Inflammatory macrophage treated with lipopolysaccharide for 1 hour (primary cell): ENCODE measurements around the gene LAMA4.

Source experiments
- DNase-seq, 2 donors: peaks; one replicate each; pipeline ENCODE4 v3.0.0-alpha.2; 2020 to 2022

The LAMA4 gene

DNA sequence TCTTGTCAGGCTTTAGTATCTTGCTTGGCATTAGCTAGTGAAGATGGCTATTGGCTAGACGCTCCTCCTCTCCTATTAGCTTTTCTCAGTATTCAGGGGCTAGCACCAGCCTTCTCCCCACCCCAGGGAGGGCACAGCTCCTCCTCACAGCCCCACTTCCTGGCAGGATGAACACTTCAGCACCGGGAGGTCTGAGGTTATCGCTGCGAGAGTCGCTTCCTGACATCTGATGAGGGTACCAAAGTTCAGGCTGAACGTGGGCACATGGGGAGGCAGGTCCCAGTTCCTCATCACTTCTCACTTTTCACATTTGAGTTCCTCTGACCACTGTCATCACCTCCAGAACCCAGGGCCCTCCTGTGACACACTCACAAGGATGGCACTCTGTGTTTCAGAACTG is 66.6 kb downstream of the LAMA4 start:
- no peak for DNase-seq

DNA sequence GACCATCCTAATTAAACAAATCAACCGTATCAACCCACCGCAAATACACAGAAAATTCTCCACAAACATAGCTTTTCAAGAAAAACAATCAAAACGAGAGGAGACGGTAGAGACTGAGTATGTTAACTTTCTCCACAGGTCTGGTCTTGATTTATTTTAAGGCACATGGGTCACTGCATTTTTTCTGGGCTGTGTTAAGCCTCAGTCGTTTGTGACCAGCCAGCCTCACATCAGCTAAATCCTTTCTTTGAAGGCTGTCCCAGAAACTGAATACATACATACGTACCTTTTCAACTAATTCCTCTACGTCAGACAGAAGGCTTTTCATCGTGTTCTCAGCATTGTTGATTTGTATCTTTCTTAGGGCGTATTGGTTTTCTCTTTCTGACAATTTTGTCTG is 69.4 kb downstream of the LAMA4 start:
- no peak for DNase-seq

DNA sequence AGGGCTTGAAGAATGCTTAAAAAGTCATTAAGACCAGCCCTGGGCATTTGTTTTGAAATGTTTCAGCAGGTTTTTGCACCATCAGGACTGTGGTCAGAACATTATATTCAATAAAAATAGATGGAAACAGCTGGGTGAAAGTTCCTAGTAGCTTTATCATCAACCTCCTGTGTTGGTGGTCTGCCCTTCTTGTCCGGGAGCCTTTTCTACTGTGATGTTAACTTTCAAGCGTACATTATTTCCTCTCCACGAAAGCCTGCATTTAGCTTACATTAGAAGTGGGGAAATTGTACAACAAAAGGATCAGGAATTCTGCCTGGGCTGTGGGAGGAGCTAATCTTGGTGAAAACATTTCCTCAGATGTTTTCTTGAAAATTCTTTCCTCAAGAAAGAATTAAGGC is 71.1 kb downstream of the LAMA4 start:
- no peak for DNase-seq

DNA sequence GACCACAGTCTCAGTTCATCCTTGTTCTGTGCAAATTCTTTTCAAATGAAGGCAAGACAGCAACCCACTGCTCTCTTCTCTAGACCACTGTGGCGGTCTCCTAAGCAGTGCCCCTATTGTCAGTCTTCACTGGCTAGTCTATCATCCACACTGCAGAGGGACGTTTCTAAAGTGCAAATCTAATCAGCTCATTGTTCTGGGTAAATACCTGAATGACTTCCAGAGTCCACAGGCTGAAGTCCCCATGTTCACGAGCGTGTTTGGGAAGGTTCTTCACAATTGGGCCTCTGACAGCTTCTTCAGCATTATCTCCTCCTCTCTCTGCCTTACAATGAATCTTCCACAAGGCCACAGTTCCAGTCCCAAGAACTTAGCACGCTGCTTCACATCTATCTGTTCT is 73.2 kb downstream of the LAMA4 start:
- no peak for DNase-seq

DNA sequence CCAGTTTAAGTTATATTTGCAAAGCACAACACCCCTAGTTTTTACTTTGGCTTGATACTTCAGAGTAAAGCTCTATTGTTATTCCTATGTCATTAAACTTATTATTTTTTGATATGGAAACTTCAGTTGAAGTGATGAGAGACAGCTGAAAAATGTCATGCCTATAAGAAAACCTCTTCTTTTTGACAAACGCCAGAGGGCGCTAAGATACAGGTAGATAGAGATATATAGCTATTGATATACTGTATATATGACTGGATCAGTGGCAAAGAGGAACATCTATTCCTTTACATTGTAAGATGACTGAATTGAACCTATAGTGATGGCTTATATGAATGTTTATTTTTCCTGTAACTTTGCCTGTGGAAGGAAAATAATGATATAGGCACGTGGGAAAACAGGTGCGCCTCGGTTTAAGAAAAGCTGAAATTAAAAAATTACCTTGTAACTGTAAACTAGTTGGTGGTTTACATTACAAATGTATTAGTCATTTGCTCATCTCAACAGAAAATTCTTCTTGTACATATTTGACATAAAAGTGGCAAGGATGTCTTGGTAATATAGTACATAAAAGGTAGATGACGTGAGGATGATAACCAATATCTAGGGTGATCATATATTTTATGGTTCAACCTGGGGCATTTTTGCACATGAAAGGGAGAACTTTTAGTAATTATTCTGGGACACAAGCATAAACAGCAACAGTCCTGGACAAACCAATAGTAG is 74.1 kb downstream of the LAMA4 start:
- peak; percentile 67 to 75 for DNase-seq

DNA sequence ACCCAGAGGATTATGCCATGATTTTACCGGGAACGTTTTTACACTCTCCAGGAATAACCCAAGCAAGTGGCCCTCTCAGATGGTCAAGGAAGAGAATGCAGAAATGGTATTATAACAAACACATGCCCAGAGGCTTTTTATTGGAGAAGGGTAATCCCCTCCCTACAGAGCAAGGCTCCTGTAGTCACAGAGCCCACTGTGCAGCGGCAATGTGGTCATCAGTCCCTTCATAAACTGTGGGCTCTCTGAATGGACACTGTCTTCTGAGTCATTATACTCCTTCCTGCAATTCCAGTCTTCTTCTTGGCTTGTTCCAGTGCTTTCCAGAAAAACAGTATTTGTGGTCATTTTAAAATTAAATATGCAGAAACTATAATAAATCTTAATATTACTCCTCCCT is 74.7 kb downstream of the LAMA4 start:
- DNase-seq, result no peak

DNA sequence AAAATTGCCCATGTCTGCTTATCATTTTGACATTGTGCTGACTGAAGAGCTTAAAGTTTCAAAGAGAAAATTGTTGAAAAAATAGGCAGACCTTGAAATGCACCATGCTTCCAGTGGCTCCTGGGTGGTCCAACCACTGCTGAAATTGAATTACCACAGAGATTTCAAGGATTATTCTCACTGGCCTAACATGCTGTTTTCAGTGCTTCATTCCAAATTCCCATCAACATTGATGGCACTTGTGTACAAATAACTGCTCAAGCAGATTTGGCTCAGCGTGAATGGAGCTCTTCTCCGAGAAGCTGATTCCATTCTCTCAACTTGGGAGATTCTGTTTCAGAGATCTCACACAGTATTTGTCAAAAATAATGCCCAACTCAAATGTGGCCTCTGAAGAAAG is 75.5 kb downstream of the LAMA4 start:
- DNase-seq, result no peak

DNA sequence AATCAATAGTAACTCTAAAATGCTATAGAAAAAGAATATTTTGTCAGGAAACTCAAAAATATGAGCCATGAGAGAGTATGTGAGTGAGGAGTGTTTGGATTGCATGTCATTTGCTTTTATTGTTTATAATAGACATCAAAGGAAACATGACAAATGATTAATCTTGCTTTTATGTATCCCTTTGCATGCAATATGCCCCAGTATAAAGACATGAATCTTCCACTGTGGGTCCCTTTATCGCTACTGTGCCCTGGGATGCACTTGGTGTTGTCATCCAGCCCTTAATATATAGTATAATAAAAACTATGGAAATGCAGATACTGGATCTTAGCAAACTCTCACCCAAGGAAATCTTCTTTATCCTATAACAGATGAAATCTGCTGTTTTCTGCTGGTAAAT is 77.3 kb downstream of the LAMA4 start:
- no peak for DNase-seq

DNA sequence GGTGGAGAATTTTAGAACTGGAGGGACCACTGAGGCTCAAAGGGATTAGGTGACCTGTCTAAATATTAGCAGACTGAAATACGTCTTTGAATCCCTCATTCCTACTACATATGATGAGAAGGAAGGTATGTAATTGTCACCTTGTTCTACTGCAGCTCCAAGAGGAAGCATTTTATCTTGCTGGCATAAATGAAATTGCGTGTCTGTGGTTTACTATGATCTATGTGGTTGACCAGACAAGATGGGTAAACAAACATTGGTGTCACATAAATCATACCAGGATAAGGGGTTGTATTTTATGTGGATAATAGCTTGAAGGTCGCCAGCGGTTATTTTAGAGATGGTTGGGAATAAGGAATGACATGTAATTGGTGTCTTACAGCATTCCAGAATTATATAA is 78.2 kb downstream of the LAMA4 start:
- DNase-seq, result no peak

DNA sequence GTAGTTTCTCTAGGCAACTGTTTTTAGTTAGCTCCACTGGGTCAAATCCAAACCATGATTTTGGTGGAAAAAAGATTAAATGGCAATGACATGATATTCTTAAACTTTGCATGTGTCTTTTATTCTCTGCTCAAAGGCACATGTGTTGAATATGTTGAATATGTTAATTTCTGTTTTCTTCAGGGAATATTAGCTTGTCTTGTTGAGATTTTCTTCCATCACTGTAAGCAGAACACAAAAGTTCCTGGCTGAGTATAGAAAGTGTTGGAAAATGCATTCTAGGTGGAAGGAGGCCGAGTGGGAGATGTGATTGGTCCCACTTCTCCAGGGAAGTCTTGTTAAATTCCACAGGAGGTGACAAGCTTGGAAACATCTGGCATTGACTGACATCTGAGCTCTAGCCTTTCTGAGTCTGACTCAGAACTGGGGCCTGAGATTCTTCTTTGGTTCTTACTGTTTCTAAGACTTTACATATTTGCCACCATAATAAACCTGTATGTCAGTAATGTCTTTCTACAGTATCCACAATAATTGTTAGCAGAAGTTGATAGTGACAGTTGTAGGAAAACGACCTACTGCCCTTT is 81.1 kb downstream of the LAMA4 start:
- no peak for DNase-seq

DNA sequence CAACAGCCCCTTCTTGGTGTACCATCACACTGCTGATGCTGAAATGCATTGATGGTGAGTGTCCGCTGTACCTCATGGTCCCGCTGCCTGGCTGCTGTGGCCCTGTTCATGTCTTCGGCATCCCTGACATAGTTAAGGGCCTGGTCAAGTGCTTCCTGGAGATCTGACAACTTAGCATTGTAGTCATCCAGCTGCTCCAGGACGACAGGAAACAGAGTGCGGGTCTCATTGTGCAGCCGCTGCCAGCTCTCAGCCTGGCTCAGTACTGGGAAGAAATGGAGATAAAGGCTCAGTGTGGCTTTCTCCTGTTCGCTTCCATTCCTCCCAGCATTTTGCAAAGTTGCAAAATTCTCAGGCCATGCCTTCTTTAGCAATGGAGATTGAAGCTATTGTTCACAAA is 81.8 kb downstream of the LAMA4 start:
- DNase-seq, result no peak

DNA sequence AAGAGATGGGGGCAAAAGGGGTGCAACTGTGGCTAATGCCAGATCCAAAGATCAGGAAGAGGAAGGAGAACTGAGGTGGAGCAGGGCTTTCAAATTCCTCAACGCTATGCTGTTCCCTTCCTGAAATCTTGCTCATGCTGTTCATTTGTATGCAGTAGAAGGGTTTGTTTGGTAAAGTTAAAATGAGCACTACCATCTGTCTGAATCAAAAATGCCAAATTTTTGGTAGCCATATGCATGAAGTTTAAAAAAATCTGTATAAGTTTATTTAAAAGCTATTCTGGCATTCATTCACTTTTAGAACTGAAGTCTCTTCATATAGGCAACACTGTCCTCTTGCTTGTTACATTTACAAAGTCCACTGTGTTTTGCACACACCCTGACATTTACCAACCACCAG is 84.8 kb downstream of the LAMA4 start:
- no peak for DNase-seq

DNA sequence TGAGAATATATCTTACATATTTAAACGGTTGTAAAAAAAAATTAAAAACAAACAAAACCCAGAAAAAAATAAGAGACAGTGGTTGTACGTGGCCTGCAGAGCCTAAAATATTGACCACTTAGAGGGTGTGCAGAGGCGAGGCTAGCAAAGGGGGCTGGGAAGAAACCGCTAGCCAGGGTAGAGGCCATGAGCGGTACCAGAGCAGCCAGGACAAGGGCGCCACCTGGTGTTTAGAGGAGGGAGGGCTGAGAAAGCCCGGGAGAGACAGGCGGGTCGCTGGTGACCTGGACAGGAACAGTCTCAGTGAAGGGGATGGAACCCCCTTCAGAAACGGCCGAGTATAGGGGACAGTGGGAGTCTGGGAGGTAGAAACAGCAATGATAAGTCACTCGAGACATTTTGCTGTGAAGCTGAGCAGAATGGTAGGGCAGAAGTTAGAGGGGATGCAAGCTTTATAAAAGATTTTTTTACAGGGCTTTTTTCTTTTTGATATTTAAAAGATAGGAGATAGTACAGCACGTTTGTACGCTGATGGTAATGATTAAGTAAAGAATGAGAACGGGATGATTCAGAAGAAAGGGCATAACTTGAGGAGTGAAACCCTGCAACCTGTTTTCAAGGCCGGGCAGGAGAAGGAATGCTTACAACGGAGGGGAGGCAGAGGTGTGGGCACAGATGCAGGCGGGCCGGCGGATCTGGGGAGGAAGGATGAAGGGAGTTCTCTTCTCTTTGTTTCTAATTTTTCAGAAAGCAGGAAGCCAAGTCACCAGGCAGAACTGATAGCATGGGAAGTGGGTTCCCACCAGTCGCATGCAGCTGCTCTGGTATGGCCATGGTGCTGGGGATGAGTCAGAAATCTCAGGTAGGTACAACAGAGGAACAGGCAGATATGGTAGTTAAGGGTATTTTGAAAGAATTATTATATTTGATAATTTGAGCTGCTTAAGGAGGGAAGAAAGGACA is 90.8 kb downstream of the LAMA4 start:
- DNase-seq, result peak; percentile 46 to 94

DNA sequence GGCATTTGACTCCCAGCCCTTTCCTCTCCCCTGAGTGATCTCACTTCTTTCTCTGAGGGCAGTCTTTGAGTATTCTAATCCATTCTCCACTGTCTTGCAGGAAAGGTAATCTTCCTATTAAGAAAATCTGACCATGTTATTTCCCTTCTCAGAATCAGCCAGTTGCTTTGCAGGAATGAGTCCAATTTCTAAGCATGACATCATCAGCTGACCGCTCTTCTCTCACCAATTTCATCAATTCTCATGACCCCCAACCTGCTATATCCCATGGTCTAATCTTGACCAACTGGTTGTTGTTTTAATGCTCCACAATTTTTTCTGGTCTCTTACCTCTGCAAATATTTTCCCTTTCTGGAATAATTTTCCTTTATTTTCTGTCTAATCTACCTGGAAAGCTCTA is 93.6 kb downstream of the LAMA4 start:
- no peak for DNase-seq

DNA sequence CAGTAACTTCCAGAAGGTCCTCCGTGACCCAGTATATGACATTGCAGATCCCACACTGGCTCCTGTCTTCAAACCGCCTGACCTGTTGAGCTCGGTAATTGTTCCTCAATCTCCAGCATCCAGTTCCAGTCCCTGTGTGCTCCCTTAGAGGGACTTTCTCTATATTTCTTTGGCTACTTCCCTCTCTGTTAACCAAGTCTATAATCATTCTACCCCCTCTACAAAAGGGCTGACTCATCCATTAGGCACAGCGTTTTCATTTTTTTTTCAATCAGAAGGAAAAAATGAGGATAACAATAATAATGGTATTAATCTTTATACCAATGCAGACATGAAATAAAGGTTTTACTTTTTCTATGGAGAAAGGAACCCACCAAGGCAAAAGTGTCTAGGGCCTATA is 97.7 kb downstream of the LAMA4 start:
- no peak for DNase-seq

DNA sequence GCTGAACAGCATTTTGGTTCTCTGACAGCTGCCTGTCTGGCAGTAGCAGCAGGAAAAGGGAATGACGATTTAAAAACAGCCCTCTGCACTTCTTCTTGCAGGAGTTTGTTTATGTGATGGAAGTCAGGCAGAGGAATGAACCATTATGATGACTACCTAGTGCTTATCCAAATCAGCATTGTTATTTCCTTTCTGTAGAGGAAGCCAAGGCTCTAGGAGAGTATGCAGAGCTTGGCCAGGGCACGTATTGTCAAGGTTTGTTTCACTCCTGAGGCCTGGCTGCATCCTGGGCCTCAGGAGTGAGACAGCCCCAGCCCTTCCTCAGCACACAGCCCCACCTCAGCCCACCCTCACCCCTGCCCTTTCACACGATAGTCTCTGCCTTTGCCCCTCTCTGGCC is 98.5 kb downstream of the LAMA4 start:
- DNase-seq, result no peak

DNA sequence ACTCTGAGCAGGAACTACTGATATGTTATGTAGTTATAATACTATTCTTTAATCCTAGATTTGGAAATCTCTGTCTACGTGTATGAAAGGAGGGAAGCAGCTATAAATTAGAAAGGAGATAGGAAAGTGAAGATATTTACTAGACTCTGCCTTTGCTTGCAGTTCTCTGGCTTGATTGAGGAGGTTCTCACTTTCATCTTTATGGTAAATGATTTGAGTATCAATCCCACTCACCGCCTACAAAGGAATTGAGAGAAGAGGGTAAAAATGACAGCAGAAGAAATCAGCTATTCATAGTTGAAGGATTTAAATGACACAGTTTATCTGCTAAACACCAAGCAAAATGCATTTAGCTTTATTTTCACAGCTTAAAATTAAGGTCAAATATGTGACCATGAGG is 99.7 kb downstream of the LAMA4 start:
- DNase-seq, result no peak

DNA sequence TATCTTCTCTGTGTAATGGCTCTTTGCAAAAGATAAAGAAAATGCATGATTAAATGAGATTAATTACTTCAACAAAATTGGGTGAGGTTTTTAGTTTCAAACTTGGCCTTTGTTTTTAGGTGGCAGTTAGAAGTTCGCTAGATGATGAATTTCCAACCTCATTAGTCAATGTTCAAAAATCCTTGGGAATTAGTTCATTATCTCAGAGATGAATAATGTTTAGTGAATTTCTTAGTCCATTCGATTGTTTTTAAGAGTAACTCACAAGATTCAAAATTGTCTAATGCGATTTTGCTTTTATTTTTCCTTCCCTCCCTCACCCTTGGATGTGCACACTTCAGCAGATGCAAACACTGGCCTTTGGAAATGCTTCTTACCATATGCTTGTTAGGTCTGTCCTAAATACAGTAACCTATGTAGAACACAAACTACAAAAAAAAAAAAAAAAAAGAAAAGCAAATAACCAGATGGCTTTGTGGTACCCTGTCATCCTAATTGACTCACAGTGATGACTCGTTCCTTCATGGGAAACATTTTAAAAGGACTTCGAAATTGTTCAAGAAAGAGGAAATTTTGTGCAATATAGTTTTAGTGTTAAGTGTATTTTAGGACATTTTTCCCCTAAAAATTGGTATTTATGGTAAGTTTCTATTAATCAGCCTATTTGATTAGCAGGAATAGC is 100.3 kb downstream of the LAMA4 start:
- DNase-seq, result peak; percentile 74 to 83

DNA sequence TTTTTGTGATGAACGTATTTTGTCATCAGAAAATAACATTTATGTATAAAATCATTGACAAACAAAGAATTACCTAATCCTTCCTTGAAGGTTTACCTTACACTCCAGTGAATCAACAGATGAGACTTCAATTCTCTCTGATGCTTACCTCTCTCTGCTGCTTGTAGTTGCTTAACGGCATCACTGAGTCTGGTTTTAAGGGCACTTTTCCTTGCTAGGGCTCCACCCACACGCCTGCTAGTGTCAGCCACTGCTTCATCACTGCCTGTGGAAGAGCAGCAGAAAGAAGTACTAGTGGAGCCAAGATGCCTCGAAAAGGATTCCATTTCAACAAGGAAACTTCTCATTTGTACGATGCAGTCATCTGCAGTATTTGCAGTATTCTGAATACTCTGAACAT is 104.0 kb downstream of the LAMA4 start:
- no peak for DNase-seq

DNA sequence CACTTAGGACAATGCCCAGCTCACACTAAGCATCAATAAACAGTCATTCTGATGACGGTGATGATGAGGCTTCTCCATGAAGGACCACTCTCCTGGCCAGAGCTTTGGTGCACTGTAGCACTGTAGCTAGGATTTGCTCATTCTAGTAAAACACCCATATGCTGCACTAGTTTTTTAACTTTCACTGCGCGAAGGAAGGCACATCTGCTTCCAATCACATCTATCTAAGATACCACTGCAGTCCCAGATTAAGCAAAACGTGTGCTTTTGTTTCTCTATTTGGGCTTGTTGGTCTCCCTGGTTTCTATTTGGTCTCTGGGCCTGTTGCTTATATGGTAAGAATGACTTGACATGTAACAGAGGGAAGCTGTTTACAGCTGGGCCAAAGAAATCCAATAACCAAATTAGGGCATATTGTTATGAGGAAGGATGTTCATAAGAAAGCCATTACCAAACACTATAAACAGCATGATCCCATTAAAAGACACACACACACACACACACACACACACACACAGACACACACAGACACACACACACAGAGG is 104.6 kb downstream of the LAMA4 start:
- no peak for DNase-seq

DNA sequence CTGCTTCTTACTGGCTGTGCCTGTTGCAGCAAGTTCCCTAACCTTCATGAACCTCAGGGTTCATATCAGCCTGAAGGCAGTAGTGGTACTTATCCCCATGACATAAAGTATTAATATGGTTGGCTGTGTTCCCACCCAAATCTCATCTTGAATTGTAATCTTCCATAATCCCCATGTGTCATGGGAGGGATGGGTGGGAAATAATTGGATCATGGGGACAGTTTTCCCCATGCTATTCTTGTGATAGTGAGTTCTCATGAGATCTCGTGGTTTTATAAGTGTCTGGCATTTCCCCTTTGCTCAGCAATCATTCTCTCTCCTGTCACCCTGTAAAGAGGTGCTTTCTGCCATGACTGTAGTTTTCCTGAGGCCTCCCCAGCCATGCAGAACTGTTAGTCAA is 105.1 kb downstream of the LAMA4 start:
- DNase-seq, result peak in 1 of 2 donors; percentile 26

DNA sequence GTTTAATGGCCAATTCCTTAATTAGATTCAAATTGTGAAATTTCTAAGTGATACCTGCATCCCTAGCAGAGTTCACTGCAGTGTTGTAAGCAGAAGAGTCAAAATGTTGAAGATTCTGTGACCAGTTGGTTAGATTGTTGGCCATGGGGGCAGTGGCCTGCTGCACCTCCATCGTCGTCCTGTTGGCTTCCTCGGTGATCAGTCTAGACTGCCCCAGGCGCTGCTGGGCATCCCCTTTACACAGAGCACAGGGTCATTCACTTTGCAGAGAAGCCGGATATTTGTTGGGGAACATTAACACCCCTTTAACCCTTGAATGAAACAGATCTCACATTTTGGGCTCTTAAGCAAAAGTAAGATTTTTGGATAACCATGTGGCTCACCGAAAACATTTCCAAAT is 106.3 kb downstream of the LAMA4 start:
- DNase-seq, result no peak

DNA sequence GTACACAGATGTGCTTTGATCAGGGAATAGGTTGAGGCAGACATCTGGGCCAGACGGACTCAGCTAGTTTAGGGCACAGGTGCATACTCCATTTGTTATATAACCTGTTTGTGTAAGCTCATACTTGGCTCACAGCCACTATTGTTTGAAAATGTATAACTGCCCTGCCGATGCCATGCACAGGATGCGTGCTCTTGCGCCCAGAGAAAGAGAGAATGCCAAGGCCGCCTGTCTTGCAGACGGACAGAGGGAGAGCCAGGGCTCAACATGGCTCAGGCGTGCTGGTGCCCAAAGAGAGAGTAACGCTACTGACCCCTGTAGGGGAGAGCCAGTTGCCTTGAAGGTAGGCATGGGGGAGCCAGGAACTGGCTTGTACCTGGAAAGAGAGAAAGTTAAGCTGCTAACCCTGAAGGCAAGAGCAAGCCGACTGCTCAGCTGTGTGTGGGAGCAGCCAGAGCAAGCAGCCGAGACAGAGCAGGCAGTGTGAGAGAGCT is 109.2 kb downstream of the LAMA4 start:
- no peak for DNase-seq
